K562 (cell line): ENCODE results near the gene CRKL. TPM values are rescaled to one million over a fixed set of nuclear protein-coding genes. Genes with fewer than 3 reads are reported as not detected.

Source experiments
- ARID3A ChIP-seq: IDR thresholded peaks from 2 replicates; pipeline ENCODE4 v1.6.1; 2012; ENCODE audit warnings: low read depth, low read length, improper control_type of control experiment, borderline replicate concordance
- BCLAF1 ChIP-seq, 2 experiments: fragments of 450-650 bp in 1 of 2; IDR thresholded peaks; 2 replicates each; pipeline ENCODE4 v1.6.1; 2011 to 2017; ENCODE audit warnings: low read depth in 2 of 2, antibody characterized with exemption in 1 of 2, borderline replicate concordance in 1 of 2, low read length in 1 of 2, mild to moderate bottlenecking in 1 of 2, mixed read lengths in 1 of 2; ENCODE audit not compliant: control insufficient read depth in 1 of 2
- E4F1 ChIP-seq: fragments of 250-450 bp; sonication (Bioruptor Pico); IDR thresholded peaks from 2 replicates; pipeline ENCODE4 v1.5.0; 2021; ENCODE audit warnings: mild to moderate bottlenecking, borderline replicate concordance
- GABPB1 ChIP-seq: sonication (generic); formaldehyde crosslinking; IDR thresholded peaks from 2 replicates; pipeline ENCODE4 v1.8.0; 2022; ENCODE audit warnings: mild to moderate bottlenecking, missing genetic modification reagents
- HNRNPLL ChIP-seq: fragments of 200-400 bp; formaldehyde crosslinking; IDR thresholded peaks from 2 replicates; pipeline ENCODE4 v1.6.1; 2017; ENCODE audit warnings: low read length, low read depth, mild to moderate bottlenecking; ENCODE audit not compliant: poor library complexity, severe bottlenecking
- KAT7 ChIP-seq: sonication (generic); formaldehyde crosslinking; IDR thresholded peaks from 2 replicates; pipeline ENCODE4 v1.8.0; 2022; ENCODE audit warnings: missing genetic modification reagents, mild to moderate bottlenecking, borderline replicate concordance
- KDM5B ChIP-seq: fragments of 200-600 bp; sonication (generic); IDR thresholded peaks from 2 replicates; pipeline ENCODE4 v1.6.1; 2012; ENCODE audit warnings: low read depth, mild to moderate bottlenecking, moderate library complexity, low read length, control low read depth, inconsistent platforms; ENCODE audit not compliant: insufficient replicate concordance
- L3MBTL2 ChIP-seq: fragments of 450-650 bp; IDR thresholded peaks from 2 replicates; pipeline ENCODE4 v1.6.1; 2016; ENCODE audit warnings: mild to moderate bottlenecking, moderate library complexity
- MCM2 ChIP-seq: fragments of 450-650 bp; IDR thresholded peaks from 2 replicates; pipeline ENCODE4 v1.6.1; 2017; ENCODE audit warnings: low read depth, mild to moderate bottlenecking
- PCBP2 ChIP-seq: fragments of 200-400 bp; formaldehyde crosslinking; IDR thresholded peaks from 2 replicates; pipeline ENCODE4 v1.6.1; 2018; ENCODE audit warnings: low read length, low read depth, mild to moderate bottlenecking, moderate library complexity; ENCODE audit not compliant: poor library complexity, severe bottlenecking
- SAP30 ChIP-seq: fragments of 200-600 bp; sonication (generic); IDR thresholded peaks from 2 replicates; pipeline ENCODE4 v1.6.1; 2012; ENCODE audit warnings: borderline replicate concordance, low read depth, mild to moderate bottlenecking, moderate library complexity, low read length, control low read depth, inconsistent platforms; ENCODE audit not compliant: insufficient read depth, poor library complexity, severe bottlenecking
- STAT5A ChIP-seq: IDR thresholded peaks from 2 replicates; pipeline ENCODE4 v1.6.1; 2012; ENCODE audit warnings: low read length, inconsistent platforms, borderline replicate concordance
- XRCC4 ChIP-seq: IDR thresholded peaks from one replicate; pipeline ENCODE4 v1.6.1; 2011; ENCODE audit not compliant: insufficient read depth, insufficient read length; ENCODE audit errors: extremely low read depth
- ZBTB34 ChIP-seq: fragments of 250-450 bp; sonication (Bioruptor Pico); IDR thresholded peaks from 2 replicates; pipeline ENCODE4 v1.8.0; 2021; ENCODE audit warnings: mild to moderate bottlenecking, moderate library complexity
- ZFPM2 ChIP-seq: fragments of 250-450 bp; sonication (Bioruptor Pico); IDR thresholded peaks from 2 replicates; pipeline ENCODE4 v1.5.1; 2022; ENCODE audit warnings: mild to moderate bottlenecking
- ZNF133 ChIP-seq: fragments of 250-450 bp; sonication (Bioruptor Pico); IDR thresholded peaks from 2 replicates; pipeline ENCODE4 v1.4.0; 2020; ENCODE audit warnings: mild to moderate bottlenecking
- ZNF586 ChIP-seq: fragments of 450-650 bp; formaldehyde crosslinking; conservative IDR thresholded peaks from 2 replicates; pipeline ENCODE4 v1.4.0; 2020; ENCODE audit warnings: mild to moderate bottlenecking, moderate library complexity
- polyA plus RNA-seq, 8 experiments: library from polyadenylated mRNA; depleted of rRNA in 4 of 8; stranded (reverse) in 5 of 8; unstranded in 3 of 8; fragments of >200 nt; fragmentation: Nextera tagmentation in 2 of 8; fragmentation: Illumina TruSeq in 1 of 8; extraction: Ambion mirVana in 2 of 8; extraction: Trizol in 1 of 8; gene quantifications; 2 replicates each; pipeline versions ENCODE4 v1.2.1 to v1.2.3, GENCODE V29; 2011 to 2014; ENCODE audit warnings: inconsistent platforms in 1 of 8, missing spikeins in 1 of 8
- total RNA-seq, 7 experiments: library from RNA; depleted of rRNA in 6 of 7; stranded (reverse); fragments of >200 nt in 6 of 7; fragmentation: Illumina TruSeq in 2 of 7; extraction: Trizol in 2 of 7; gene quantifications; 2 replicates each; pipeline versions ENCODE4 v1.2.1 to v1.2.3, GENCODE V29; 2011 to 2021; ENCODE audit warnings: low replicate concordance in 1 of 7

Gene CRKL
- total and polyA plus RNA-seq, 9 of the 15 experiments (the other 6 are each of a cell fraction or from before 2014, with no cell fraction given): 100 to 263 (median 124) TPM

GRCh38 chr22:20937031-20937793, 20.0 kb downstream of the CRKL start (continued):
- TF ChIP-seq KDM5B (peak; percentile 48), BCLAF1 (IDR thresholded peaks at IDR 0.05; ENCODE audit: borderline replicate concordance in 1 of 2, control insufficient read depth in 1 of 2, low read depth in 2 of 2, low read length in 1 of 2) (no peak), SAP30 (no peak), STAT5A (no peak), ARID3A (no peak), L3MBTL2 (no peak), XRCC4 (no peak), ZFPM2 (CRISPR knock-in tag) (no peak), HNRNPLL (no peak), GABPB1 (peak; percentile 46; the same call in 1 of the 2 replicates), ZNF586 (CRISPR knock-in tag) (no peak), E4F1 (CRISPR knock-in tag) (no peak), ZBTB34 (CRISPR knock-in tag) (no peak), MCM2 (no peak), PCBP2 (no peak), ZNF133 (no peak), KAT7 (CRISPR knock-in tag) (no peak)
